Osteoblast (primary cell): ENCODE measurements around the gene ACOT2. TPM values are rescaled to one million over a fixed set of nuclear protein-coding genes. Genes with fewer than 3 reads are reported as not detected.

Experiments used
- DNase-seq: peaks from one replicate; pipeline ENCODE4 v3.0.0; 2011; ENCODE audit warnings: low spot score, mixed read lengths; ENCODE audit not compliant: insufficient read length; ENCODE audit errors: missing footprints
- H2AFZ ChIP-seq: 2 replicates; pipeline ENCODE4 v1.6.0; 2011; ENCODE audit warnings: mild to moderate bottlenecking, low read length
- H3K27ac ChIP-seq: 2 replicates; pipeline ENCODE4 v1.5.1; 2011; ENCODE audit warnings: mild to moderate bottlenecking, low read depth, low read length, moderate library complexity
- H3K27me3 ChIP-seq: 2 replicates; pipeline ENCODE4 v1.6.0; 2012; ENCODE audit warnings: mild to moderate bottlenecking, control low read depth, inconsistent platforms, low read length, moderate library complexity; ENCODE audit not compliant: insufficient read depth
- H3K36me3 ChIP-seq: 2 replicates; pipeline ENCODE4 v1.5.1; 2011; ENCODE audit warnings: mild to moderate bottlenecking, low read length, control low read depth, moderate library complexity; ENCODE audit not compliant: insufficient read depth
- H3K4me1 ChIP-seq: 2 replicates; pipeline ENCODE4 v1.5.1; 2011; ENCODE audit warnings: mild to moderate bottlenecking, low read length, control low read depth, moderate library complexity; ENCODE audit not compliant: insufficient read depth
- H3K4me2 ChIP-seq: 2 replicates; pipeline ENCODE4 v1.6.0; 2011; ENCODE audit warnings: mild to moderate bottlenecking, low read length; ENCODE audit not compliant: insufficient read depth
- H3K4me3 ChIP-seq: fragments of 200-600 bp; sonication (generic); 3 replicates; pipeline ENCODE4 v1.5.1; 2012; ENCODE audit warnings: mild to moderate bottlenecking, low read length, inconsistent platforms; ENCODE audit not compliant: insufficient read depth
- H3K79me2 ChIP-seq: 2 replicates; pipeline ENCODE4 v1.6.0; 2012; ENCODE audit warnings: mild to moderate bottlenecking, low read length, control low read depth, inconsistent platforms; ENCODE audit not compliant: insufficient read depth
- H3K9me3 ChIP-seq: 2 replicates; pipeline ENCODE4 v1.5.1; 2011; ENCODE audit warnings: low read depth, low read length, control low read depth
- H4K20me1 ChIP-seq: 2 replicates; pipeline ENCODE4 v1.6.0; 2012; ENCODE audit warnings: mild to moderate bottlenecking, low read length, control low read depth; ENCODE audit not compliant: insufficient read depth
- CTCF ChIP-seq: IDR thresholded peaks from 2 replicates; pipeline ENCODE4 v1.5.1; 2011; ENCODE audit warnings: mild to moderate bottlenecking, low read depth, low read length, moderate library complexity; ENCODE audit errors: extremely low read depth
- total RNA-seq: library from RNA; depleted of rRNA; stranded (reverse); fragments of >200 nt; gene quantifications from 2 replicates; pipeline ENCODE4 v1.2.3, GENCODE V29; 2012

Gene ACOT2
- total RNA-seq, 1 donor, result 58.3 TPM

DNA sequence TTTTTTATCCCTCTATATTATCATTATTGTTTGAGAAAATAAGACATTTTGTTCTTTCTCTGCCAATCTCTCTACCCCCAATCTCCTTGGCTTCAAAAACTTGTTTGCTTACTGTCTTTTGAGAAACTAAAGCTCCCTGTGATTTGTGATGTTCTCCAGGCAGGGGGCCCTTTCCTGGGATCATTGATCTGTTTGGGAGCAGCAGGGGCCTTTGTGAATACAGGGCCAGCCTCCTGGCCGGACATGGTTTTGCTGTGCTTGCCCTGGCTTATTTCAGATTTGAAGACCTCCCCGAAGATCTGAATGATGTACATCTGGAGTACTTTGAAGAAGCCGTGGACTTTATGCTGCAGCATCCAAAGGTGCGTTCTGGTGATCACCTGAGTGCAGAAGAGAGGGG, 47.8 kb downstream of the ACOT2 start:
- Histone ChIP-seq H2AFZ (no peak overlapping the region), H3K9me3 (no peaks in the 10 kb centered on the region), H3K79me2 (no peaks in the 10 kb centered on the region), H3K27ac (no peak overlapping the region), H3K4me1 (no peaks in the 10 kb centered on the region), H3K36me3 (no peaks in the 10 kb centered on the region), H4K20me1 (no peaks in the 10 kb centered on the region), H3K4me2 (no peak overlapping the region), H3K27me3 (no peaks in the 10 kb centered on the region), H3K4me3 (no peak overlapping the region)
- no peak for DNase-seq
- no peak for TF ChIP-seq CTCF

- Histone ChIP-seq H3K27ac (no peak overlapping the region), H3K4me2 (no peak overlapping the region), H3K36me3 (no peaks in the 10 kb centered on the region), H4K20me1 (no peaks in the 10 kb centered on the region), H3K4me3 (no peak overlapping the region), H2AFZ (no peak overlapping the region), H3K79me2 (no peaks in the 10 kb centered on the region), H3K9me3 (no peaks in the 10 kb centered on the region), H3K4me1 (no peaks in the 10 kb centered on the region), H3K27me3 (no peaks in the 10 kb centered on the region)
- TF ChIP-seq CTCF, result no peak
- DNase-seq, result no peak
These were observed 50.5 kb downstream of the ACOT2 start for GRCh38 chr14:73619524-73619923.

DNA sequence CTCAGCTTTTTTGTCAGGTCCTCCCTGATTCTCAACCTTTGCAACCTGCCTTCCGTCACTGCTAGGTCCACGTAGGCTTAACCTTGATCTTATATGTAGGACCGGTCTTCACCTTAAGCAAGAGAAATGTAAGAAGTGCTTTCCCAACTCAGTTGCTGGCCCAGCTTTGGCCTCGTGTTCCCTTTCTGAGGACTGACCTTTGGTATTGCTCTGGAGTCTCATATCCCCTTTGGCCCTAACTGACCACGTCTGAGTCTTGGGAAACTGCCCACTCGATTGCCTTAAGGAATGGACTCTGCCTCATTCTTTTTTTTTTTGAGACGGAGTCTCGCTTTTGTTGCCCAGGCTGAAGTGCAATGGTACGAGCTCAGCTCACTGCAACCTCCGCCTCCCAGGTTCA, 51.3 kb downstream of the ACOT2 start:
- Histone ChIP-seq H3K4me3 (no peak overlapping the region), H3K36me3 (no peaks in the 10 kb centered on the region)

GRCh38 chr14:73623504-73624054, 54.6 kb downstream of the ACOT2 start:
- TF ChIP-seq CTCF, result no peak
- no peak for DNase-seq
- no peaks in the 10 kb centered on the region for H3K27me3 ChIP-seq
- no peaks in the 10 kb centered on the region for H3K79me2 ChIP-seq
- no peaks in the 10 kb centered on the region for H3K9me3 ChIP-seq
- H2AFZ ChIP-seq, result no peak overlapping the region
- no peak overlapping the region for H3K4me2 ChIP-seq
- no peak overlapping the region for H3K27ac ChIP-seq
- H3K4me1 ChIP-seq, result no peaks in the 10 kb centered on the region
- H4K20me1 ChIP-seq, result no peaks in the 10 kb centered on the region
- H3K4me3 ChIP-seq, result no peak overlapping the region
- no peaks in the 10 kb centered on the region for H3K36me3 ChIP-seq

More for the DNA sequence above, 51.3 kb downstream of the ACOT2 start:
- Histone ChIP-seq H3K9me3 (no peaks in the 10 kb centered on the region), H4K20me1 (no peaks in the 10 kb centered on the region), H2AFZ (no peak overlapping the region), H3K27ac (no peak overlapping the region), H3K4me1 (no peaks in the 10 kb centered on the region), H3K79me2 (no peaks in the 10 kb centered on the region), H3K27me3 (no peaks in the 10 kb centered on the region), H3K4me2 (no peak overlapping the region)
- no peak for DNase-seq
- no peak for TF ChIP-seq CTCF

Other genes with a start within 250 kb of the ACOT2 start
- gene NUMB, start 110.7 kb upstream of the ACOT2 start, total RNA-seq, result 52.5 and 55.7 TPM in 2 replicates
- gene RIOX1, start 78.3 kb upstream of the ACOT2 start, total RNA-seq, result 19.2 and 21.7 TPM in 2 replicates
- 1.4 and 58.0 TPM in 2 replicates for gene ACOT1, start 32.1 kb upstream of the ACOT2 start, total RNA-seq
- gene HEATR4, start 10.3 kb upstream of the ACOT2 start, total RNA-seq, result under 0.01 and 0.29 TPM in 2 replicates
- gene ACOT4, start 22.7 kb downstream of the ACOT2 start, total RNA-seq, result 1.8 and 2.5 TPM in 2 replicates
- gene ACOT6, start 43.3 kb downstream of the ACOT2 start, total RNA-seq, result not detected in 2 replicates
- 8.5 and 9.0 TPM in 2 replicates for gene DNAL1, start 75.8 kb downstream of the ACOT2 start, total RNA-seq
- gene PNMA1, start 145.2 kb downstream of the ACOT2 start, total RNA-seq, result 40.1 and 40.2 TPM in 2 replicates